Stimulated activated CD8-positive, alpha-beta memory T cell treated with anti-CD3 and anti-CD28 coated beads, Interleukin-15, amount 100 ng/mL, for 1 hour (primary cell): Measurements from ENCODE around the gene SPTLC1.
"Not testable (repeated sequence)": the region's sequence is repeated elsewhere in the genome, so short reads cannot be mapped to it uniquely, and the experiment has no call there.

Source experiments
- DNase-seq: peaks from one replicate; pipeline ENCODE4 v3.0.0-alpha.2; 2020; ENCODE audit warnings: low read depth

SPTLC1 gene

GRCh38 chr9:92140754-92141143 is 25.5 kb upstream of the SPTLC1 start:
- DNase-seq = no peak

GRCh38 chr9:92140074-92140753 is 25.0 kb upstream of the SPTLC1 start:
- peak; percentile 44 for DNase-seq

DNA sequence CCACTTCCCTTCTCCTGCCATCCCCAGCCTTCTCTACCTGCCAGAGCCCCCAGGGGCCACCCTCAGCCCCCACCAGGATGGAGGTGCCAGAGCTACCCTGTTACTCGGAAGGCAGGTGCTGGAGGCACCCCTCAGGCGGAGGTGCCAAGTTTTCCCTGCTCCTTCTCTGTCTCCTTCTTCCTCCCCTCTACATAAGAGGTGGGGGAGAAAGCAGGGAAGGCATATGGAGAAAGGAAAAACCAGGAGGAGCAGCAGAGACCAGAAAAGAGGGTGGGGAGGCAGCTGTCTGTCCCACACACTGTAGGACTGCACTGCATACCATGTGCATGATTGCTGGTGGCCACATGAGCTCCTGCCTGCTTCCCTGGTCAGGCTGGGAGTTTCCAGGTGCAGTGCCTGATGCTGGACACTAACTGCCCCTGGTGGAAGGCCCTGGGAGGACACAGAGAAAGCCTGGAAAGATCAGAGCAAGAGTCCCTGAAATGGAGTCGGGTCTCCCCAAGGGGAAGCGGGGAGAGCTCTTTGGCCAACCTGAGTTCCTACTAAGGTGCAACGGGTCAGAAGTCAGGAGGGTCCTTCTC is 23.8 kb upstream of the SPTLC1 start:
- DNase-seq = not testable (repeated sequence)

DNA sequence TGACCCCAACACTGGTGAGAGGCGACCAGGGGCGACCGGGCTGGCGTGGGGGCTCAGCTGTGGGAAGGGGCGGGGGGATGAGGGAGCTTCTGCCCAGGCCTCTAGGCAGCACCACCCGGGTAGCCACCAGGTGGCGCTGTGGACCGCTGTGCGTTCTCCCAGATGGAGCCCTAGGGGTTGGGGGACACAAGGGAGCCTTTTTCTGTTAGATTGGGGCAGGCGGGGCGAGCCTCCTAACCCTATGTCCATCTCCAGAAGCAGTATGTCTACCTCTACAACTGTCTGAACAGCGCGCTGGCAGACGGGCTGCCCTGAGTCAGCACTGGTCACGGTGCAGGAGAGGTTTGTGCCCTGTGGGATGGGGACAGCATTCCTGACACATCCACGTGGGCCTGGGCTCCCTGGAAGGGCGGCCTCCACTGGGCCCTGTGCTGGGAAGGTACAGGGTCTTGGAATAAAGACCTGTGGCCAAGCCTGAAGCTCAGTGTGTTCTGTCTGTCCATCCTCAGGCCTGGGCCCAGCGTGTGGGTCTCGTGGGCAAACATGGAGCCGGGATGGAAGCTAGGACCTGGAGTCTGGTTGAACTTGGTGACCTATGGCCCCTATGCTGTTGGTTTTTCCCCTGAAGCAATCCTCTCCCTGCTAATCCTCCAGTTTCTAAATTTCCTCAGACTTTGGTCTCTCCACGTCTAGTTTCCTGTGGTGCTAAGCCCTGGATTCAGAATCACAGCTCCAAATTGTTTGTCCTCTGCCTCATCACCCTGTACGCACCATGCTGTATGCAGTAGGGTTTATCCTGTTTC is 23.1 kb upstream of the SPTLC1 start:
- DNase-seq = peak; percentile 48

DNA sequence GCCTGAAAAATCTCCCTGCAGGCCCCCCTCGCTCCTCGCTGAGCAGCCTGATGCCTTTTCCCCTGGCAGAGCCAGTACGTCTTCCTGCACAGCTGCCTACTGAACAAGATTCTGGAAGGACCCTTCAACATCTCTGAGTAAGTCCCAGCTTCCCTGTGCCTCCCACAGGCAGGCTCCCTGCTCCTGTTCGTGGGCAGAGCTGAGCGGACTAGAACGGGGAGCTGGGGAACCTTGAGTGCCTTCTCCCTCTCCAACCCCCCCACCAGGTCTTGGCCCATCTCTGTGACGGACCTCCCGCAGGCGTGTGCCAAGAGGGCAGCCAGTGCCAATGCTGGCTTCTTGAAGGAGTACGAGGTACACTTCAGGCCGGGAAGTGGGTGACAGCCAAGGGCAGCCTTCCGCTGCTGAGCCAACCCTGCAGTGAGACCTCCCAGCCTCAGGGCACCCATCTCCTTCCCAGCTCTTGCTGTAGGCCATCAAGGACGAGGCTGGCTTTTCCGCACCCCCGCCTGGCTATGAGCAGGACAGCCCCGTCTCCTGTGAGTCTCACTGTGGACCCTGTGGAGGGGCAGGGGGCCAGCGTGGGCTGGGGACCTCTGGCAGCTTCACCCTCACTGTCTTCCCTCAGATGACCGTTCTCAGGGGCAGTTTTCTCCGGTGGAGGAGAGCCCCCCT is 21.1 kb upstream of the SPTLC1 start:
- no peak for DNase-seq

- no peak for DNase-seq
Measured at GRCh38 chr9:92135576-92135975, 20.4 kb upstream of the SPTLC1 start.

- peak; percentile 49 for DNase-seq
Measured at GRCh38 chr9:92133949-92134604, 18.9 kb upstream of the SPTLC1 start.

DNA sequence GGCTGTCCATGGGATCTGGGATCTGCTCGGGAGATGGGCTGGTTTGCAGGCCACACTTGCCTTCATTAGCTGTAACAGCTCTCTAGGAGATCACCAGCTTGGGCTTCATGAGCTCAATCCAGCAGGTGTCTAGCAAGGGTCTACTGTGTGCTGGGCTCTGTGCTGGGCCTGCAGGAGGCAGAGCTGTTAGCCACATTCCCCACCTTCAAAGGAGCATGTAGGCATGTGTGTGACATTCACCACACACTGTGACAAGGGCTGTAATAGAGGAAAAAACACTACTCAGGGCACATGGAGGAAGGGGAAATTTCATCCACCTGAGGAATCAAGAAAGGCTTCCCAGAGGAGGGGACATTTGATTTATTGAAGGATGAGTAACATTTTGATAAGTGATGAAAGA is 17.7 kb upstream of the SPTLC1 start:
- DNase-seq = not testable (repeated sequence)

DNA sequence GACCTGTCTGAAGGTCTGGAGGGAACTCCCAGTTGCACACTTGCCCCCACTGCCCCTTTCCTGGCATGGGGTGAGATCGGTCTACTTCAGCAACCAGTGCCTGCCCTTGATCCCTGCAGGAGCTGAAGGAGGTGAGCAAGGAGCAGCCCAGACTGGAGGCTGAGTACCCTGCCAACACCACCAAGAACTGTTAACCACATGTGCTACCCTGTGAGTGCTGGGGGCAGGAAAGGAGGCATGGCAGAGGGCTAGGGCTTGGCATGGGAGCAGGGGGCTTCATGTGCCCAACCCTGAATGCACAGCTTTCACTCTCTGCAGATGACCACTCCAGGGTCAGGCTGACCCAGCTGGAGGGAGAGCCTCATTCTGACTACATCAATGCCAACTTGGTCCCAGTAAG is 17.3 kb upstream of the SPTLC1 start:
- no peak for DNase-seq

GRCh38 chr9:92122800-92123199 is 7.6 kb upstream of the SPTLC1 start:
- no peak for DNase-seq

GRCh38 chr9:92122061-92122460 is 6.8 kb upstream of the SPTLC1 start:
- DNase-seq = no peak

- no peak for DNase-seq
Measured at GRCh38 chr9:92121265-92121664, 6.1 kb upstream of the SPTLC1 start.

DNA sequence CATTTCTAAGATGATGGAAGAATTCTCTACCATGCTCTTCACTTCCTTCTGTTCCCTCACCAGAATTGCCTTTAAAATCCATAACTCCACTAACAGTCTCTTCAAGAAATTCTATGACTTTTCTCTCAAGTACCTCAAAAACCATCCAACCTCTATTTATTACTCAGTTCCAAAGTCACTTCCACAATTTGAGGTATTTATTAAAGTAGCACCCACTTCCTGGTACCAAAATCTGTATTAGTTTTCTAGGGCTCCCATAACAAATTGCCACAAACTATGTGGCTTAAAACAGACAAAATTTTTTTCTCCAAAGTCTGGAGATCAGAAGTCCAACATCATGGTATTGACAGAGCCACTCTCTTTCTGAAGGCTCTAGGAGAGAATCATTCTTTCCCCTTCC is 4.9 kb upstream of the SPTLC1 start:
- DNase-seq = no peak

GRCh38 chr9:92119586-92119985 is 4.4 kb upstream of the SPTLC1 start:
- no peak for DNase-seq

DNA sequence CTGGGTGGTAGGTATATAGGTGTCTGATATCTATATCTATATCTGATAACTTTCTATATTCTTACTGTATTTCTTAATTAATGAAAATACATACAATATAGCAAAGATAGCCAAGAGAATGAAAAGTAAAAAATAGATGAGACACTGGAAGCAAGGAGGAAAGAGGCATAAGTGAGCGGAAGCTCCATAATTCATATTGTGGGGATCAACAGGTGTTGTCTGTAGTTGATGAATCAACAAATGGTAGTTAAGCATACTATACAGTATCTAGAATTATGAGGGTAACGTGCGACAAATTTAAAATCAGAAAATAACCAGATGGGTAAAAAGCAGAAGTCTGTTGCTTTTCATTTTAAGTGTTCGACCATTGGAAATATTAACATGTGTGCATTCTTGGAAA is 7.1 kb downstream of the SPTLC1 start:
- DNase-seq = no peak

DNA sequence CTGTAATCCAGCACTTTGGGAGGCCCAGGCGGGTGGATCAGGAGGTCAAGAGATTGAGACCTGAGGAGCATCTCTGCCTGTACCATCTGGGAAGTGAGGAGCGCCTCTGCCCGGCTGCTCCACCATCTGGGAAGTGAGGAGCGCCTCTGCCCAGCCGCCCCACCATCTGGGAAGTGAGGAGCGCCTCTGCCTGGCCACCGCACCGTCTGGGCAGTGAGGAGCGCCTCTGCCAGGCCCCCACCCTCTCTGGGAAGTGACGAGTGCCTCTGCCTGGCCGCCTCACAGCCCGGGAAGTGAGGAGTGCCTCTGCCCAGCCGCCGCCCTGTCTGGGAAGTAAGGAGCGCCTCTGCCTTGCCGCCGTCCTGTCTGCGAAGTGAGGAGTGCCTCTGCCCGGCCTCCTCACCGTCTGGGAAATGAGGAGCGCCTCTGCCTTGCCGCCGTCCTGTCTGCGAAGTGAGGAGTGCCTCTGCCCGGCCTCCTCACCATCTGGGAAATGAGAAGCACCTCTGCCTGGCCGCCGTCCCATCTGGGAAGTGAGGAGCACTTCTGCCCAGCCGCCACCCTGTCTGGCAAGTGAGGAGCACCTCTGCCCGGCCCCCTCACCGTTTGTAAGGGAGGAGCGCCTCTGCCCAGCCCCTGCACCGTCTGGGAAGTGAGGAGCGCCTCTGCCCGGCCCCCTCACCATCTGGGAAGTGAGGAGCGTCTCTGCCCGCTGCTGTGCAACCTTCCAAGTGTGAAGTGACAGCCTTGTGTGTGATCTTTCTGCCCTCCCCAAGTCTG is 9.6 kb downstream of the SPTLC1 start:
- not testable (repeated sequence) for DNase-seq

GRCh38 chr9:92103601-92104000 is 11.6 kb downstream of the SPTLC1 start:
- not testable (repeated sequence) for DNase-seq

DNA sequence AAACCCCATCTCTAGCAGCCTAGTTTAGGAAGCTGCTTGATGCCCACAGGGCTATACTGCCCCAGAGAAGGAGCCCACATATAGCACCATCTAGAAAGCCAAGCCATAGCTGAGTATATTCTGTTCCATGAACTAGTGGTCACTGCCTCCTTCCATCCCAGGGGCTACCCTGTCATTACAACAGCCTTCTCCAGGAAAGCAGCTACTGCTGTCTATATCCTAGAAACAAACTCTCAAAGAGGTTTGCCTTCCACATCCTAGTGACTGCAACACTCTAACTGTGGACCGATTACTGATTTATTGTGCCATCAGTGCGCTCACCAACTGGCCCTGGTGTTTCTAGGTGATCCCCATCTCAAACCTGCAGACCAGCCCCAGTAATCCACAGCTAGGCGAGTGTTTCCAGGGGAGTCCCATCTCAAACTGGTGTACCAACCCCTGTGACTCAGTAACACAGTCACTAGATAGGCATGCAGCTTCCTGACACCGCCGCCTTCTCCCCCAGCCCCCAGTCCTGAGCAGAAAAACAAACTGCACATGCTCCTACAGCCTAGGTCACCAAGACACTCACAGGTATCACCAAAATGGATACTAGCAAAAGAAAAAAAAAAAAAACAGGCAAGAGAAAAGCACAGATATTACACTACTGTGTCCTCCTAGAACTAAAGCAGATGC is 14.8 kb downstream of the SPTLC1 start:
- DNase-seq = no peak

- DNase-seq = no peak
Measured at GRCh38 chr9:92098638-92099037, 16.6 kb downstream of the SPTLC1 start.

DNA sequence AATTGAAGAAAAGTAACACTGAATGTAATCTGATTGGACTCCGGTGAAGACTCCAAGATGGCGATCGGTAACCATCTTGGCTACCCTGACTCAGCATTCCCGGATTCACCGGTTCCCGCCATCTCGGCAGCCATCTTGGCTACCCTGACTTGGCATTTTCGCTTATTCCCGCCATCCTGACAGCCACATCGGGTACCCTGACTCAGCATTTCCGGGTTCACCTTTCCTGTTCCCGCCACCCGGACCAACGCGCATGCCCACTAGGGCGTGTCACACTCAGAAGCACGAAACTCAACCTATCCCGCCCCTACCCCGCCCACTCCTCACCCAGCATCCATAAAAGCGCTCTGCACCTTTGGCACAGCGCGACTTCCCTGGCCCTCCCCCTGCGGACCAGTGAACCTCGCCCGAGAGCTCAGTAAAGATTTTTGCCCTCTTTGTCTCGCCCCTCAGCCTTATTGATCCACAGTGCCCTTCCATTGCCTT is 17.2 kb downstream of the SPTLC1 start:
- DNase-seq = no peak

GRCh38 chr9:92095236-92095635 is 20.0 kb downstream of the SPTLC1 start:
- DNase-seq = no peak
